ENCODE measurements around the gene EPN3.

GRCh38 chr17:50545311-50545710 is 12.8 kb downstream of the EPN3 start:
- TF ChIP-seq CTCF (IDR thresholded peaks at IDR 0.05) (no peak), ZFX (IDR thresholded peaks at IDR 0.05; ENCODE audit: borderline replicate concordance) (no peak)
